MCF 10A (cell line): ENCODE data around the gene SLC15A3. TPM values are rescaled to one million over a fixed set of nuclear protein-coding genes. Genes with fewer than 3 reads are reported as not detected.
"Not testable (repeated sequence)": the region's sequence is repeated elsewhere in the genome, so short reads cannot be mapped to it uniquely, and the experiment has no call there.

Experiments
- BruUV-seq: library from RNA; stranded (reverse); fragments of 400-500 nt; replicated peaks from 2 replicates; lab custom pipeline; 2021; lab: Mats Ljungman, UMichigan
- CTCF ChIA-PET: fragments of 300-600 bp; sonication (Branson Sonifier 250); formaldehyde crosslinking; extraction: SDS; loops from one replicate; lab custom pipeline; 2021; ENCODE audit warnings: antibody characterized with exemption, inconsistent platforms; lab: Yijun Ruan, JAX
- POLR2A ChIA-PET: fragments of 300-600, 350-650 bp; sonication (Branson Sonifier 250); formaldehyde crosslinking; extraction: SDS; loops from one replicate; lab custom pipeline; 2020; ENCODE audit warnings: antibody characterized with exemption, inconsistent platforms; lab: Yijun Ruan, JAX
- DNase-seq: peaks from one replicate; pipeline ENCODE4 v3.0.0-alpha.2; 2018; ENCODE audit not compliant: unreplicated experiment
- H3K27ac Mint-ChIP-seq: one replicate; pipeline ENCODE4 v1.8.0; 2022; ENCODE audit warnings: mild to moderate bottlenecking, low read depth, mixed read lengths; ENCODE audit not compliant: unreplicated experiment
- H3K27me3 Mint-ChIP-seq: one replicate; pipeline ENCODE4 v1.8.0; 2022; ENCODE audit warnings: mixed read lengths; ENCODE audit not compliant: insufficient read depth, unreplicated experiment
- H3K36me3 Mint-ChIP-seq: one replicate; pipeline ENCODE4 v1.8.0; 2022; ENCODE audit warnings: mild to moderate bottlenecking, moderate library complexity, mixed read lengths; ENCODE audit not compliant: insufficient read depth, unreplicated experiment
- H3K4me1 Mint-ChIP-seq: one replicate; pipeline ENCODE4 v1.8.0; 2022; ENCODE audit warnings: mixed read lengths; ENCODE audit not compliant: insufficient read depth, unreplicated experiment
- H3K4me3 Mint-ChIP-seq: one replicate; pipeline ENCODE4 v1.8.0; 2022; ENCODE audit warnings: mild to moderate bottlenecking, moderate library complexity, mixed read lengths; ENCODE audit not compliant: unreplicated experiment
- H3K9me3 Mint-ChIP-seq: one replicate; pipeline ENCODE4 v1.8.0; 2022; ENCODE audit warnings: mixed read lengths; ENCODE audit not compliant: unreplicated experiment
- intact Hi-C: fragments of 100-400 bp; cut with micrococcal nuclease; formaldehyde crosslinking; loops from 2 replicates; pipeline ENCODE4 v1.14.1; 2022
- total RNA-seq: library from RNA; stranded (reverse); gene quantifications from 2 replicates; pipeline ENCODE4 v1.2.3, GENCODE V29; 2022
- TF ChIP-seq, protein P1 (sequence below): fragments of 200-600 bp; IDR thresholded peaks from one replicate; pipeline ENCODE4 v1.8.0; 2022; ENCODE audit warnings: antibody characterized with exemption, mild to moderate bottlenecking; ENCODE audit not compliant: unreplicated experiment

Gene SLC15A3
- total RNA-seq, 1 experiment from 2014 or later: not detected

DNA sequence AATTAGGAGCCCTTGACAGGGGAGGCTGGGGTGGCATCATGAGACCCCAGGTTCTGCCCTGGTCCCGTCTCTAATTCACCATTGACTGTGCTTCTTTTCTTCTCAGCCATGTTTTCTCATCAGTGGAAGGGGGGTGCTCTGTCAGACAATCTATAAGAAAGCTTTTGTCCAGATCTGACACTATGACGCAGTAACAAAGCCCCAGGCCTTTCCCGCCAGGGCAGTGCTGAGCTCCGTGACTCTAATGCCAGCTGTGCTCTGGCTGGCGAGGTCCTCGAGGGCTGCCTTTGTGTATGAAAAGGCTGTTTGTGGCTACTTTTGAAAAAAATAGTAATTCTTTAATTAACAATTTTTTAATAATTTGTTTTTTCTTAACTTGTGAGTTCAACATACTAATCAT, 22.8 kb upstream of the SLC15A3 start:
- Mint-ChIP-seq H3K9me3 (no peaks in the 10 kb centered on the region), H3K27me3 (no peaks in the 10 kb centered on the region), H3K4me3 (no peak overlapping the region), H3K27ac (no peak overlapping the region), H3K36me3 (no peaks in the 10 kb centered on the region), H3K4me1 (no peaks in the 10 kb centered on the region)
- TF ChIP-seq, protein P1, sequence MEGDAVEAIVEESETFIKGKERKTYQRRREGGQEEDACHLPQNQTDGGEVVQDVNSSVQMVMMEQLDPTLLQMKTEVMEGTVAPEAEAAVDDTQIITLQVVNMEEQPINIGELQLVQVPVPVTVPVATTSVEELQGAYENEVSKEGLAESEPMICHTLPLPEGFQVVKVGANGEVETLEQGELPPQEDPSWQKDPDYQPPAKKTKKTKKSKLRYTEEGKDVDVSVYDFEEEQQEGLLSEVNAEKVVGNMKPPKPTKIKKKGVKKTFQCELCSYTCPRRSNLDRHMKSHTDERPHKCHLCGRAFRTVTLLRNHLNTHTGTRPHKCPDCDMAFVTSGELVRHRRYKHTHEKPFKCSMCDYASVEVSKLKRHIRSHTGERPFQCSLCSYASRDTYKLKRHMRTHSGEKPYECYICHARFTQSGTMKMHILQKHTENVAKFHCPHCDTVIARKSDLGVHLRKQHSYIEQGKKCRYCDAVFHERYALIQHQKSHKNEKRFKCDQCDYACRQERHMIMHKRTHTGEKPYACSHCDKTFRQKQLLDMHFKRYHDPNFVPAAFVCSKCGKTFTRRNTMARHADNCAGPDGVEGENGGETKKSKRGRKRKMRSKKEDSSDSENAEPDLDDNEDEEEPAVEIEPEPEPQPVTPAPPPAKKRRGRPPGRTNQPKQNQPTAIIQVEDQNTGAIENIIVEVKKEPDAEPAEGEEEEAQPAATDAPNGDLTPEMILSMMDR: no peak
- no peak for DNase-seq
- intact Hi-C loops: no loop called here
- BruUV-seq: no TSS peak
- ChIA-PET POLR2A (no interaction called here), CTCF (interaction anchor here (0.6 kb wide), 1 partner anchor 1767 kb away, joined by 3 read pairs; no protein-coding TSS in a partner anchor)

DNA sequence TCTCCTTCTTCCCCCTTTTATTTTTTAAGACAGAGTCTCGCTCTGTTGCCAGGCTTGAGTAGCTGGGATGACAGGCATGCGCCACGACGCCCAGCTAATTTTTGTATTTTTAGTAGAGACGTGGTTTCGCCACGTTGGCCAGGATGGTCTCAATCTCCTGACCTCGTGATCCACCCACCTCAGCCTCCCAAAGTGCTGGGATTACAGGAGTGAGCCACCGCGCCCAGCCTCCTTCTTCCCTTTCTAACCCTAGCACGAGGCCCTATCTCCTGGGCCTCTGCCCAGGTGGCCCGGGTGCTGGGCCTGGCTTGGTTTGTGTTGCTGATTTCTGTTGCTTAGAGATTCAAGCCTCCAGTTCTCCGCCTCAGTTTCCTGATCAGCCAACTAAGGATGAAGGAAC, 22.3 kb upstream of the SLC15A3 start:
- H3K4me3 Mint-ChIP-seq, H3K27ac Mint-ChIP-seq, H3K9me3 Mint-ChIP-seq, H3K27me3 Mint-ChIP-seq, H3K36me3 Mint-ChIP-seq, POLR2A ChIA-PET, intact Hi-C loops, DNase-seq, H3K4me1 Mint-ChIP-seq, BruUV-seq: not testable (repeated sequence)
- CTCF ChIA-PET: interaction anchor here (0.6 kb wide), 1 partner anchor 1767 kb away, joined by 3 read pairs; no protein-coding TSS in a partner anchor

DNA sequence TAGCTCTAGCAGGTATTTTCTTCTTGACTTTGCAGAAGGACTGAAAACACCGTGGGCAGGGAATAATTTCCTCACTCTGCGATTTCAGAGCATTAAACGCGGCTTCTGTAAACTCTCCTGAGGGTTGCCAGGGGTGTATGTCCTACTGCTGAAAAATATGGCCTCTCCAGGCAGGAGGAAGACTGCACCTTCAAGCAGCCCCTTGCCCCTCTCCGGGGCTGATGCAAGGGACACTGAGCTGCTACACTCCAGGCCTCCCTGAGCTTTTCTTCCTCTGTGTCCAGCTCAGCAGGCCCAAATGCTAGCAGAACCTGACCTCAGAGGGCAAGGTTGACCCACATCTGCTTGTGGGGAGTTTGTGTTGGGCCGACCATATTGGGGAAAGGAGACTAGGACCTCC, 21.7 kb upstream of the SLC15A3 start:
- no peaks in the 10 kb centered on the region for H3K4me1 Mint-ChIP-seq
- no peak for DNase-seq
- TF ChIP-seq, protein P1: no peak
- no peak overlapping the region for H3K27ac Mint-ChIP-seq
- no peak overlapping the region for H3K4me3 Mint-ChIP-seq
- BruUV-seq: no TSS peak
- no peaks in the 10 kb centered on the region for H3K27me3 Mint-ChIP-seq
- ChIA-PET CTCF (no interaction called here), POLR2A (no interaction called here)
- peaks cover 2% of the 10 kb centered on the region for H3K9me3 Mint-ChIP-seq
- H3K36me3 Mint-ChIP-seq: no peaks in the 10 kb centered on the region
- intact Hi-C loops: no loop called here

DNA sequence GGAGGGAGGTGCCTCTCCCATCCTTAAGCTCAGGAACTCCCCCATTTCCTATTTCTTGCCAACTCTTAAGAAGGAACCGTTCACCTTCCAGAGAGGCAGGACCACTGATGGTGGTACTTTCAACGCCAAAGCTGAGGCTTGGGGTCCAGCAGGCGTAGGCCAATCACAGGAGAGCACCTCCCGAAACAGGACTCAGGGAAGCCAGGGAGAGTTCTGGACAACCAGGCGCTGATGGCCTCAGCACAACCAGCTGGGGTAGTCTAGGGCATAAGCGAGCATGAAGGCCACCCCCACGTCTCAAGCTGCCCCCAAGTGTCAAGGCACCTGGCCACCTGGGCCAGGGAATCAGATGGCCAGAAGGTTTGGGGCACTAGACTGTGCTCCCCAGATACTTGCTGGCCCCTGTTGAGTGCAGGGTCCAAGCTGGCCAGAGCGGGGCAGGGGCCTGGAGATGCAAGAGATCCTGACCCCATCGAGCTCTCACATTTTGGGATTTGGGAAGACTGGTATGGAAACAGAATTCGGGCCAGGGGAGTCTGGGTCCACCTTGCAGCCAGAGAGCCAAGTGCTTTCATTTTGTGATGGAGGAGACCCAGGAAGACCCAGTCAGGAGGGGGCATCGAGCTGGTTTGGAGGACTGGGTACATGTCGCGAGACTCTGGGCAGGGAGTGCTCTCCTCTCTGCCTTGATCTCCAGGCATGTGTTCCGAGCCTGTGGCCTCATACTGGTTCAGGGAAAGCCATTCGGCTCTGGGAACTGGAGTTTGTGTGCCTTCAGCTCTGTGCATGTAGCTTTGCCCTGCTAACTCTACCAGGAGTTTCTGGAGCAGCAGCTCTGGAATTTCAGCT, 20.4 kb upstream of the SLC15A3 start:
- TF ChIP-seq, protein P1: no peak
- Mint-ChIP-seq H3K9me3 (peaks cover 12% of the 10 kb centered on the region), H3K4me1 (no peaks in the 10 kb centered on the region), H3K4me3 (no peak overlapping the region), H3K27me3 (no peaks in the 10 kb centered on the region), H3K36me3 (no peaks in the 10 kb centered on the region), H3K27ac (no peak overlapping the region)
- intact Hi-C loops: no loop called here
- ChIA-PET CTCF (interaction anchor here (0.5 to 1.2 kb wide), 3 partner anchors 8 to 694 kb away, joined by 4 to 5 read pairs (median 5); no protein-coding TSS in a partner anchor), POLR2A (no interaction called here)
- no TSS peak for BruUV-seq
- no peak for DNase-seq
